Activated naive CD8-positive, alpha-beta T cell treated with anti-CD3 and anti-CD28 coated beads for 36 hours (primary cell): ENCODE data around the gene NOPCHAP1. TPM values are rescaled to one million over a fixed set of nuclear protein-coding genes. Genes with fewer than 3 reads are reported as not detected.

Experiments used
- DNase-seq: peaks from one replicate; pipeline ENCODE4 v3.0.0; 2021
- H3K27ac Mint-ChIP-seq: one replicate; pipeline ENCODE4 v1.8.0; 2022; ENCODE audit warnings: mild to moderate bottlenecking, moderate library complexity, mixed read lengths
- H3K27me3 Mint-ChIP-seq: one replicate; pipeline ENCODE4 v1.8.0; 2022; ENCODE audit warnings: mild to moderate bottlenecking, mixed read lengths
- H3K36me3 Mint-ChIP-seq: one replicate; pipeline ENCODE4 v1.8.0; 2021; ENCODE audit warnings: mild to moderate bottlenecking, mixed read lengths
- H3K4me1 Mint-ChIP-seq: one replicate; pipeline ENCODE4 v1.8.0; 2021; ENCODE audit warnings: mixed read lengths
- H3K4me3 Mint-ChIP-seq: one replicate; pipeline ENCODE4 v1.8.0; 2022; ENCODE audit warnings: mild to moderate bottlenecking, moderate library complexity, mixed read lengths
- H3K9me3 Mint-ChIP-seq: one replicate; pipeline ENCODE4 v1.8.0; 2022; ENCODE audit warnings: mixed read lengths
- total RNA-seq, 2 experiments: library from RNA; stranded (reverse); gene quantifications; one replicate each; pipeline ENCODE4 v1.2.3, GENCODE V29; 2021

The NOPCHAP1 gene
- total RNA-seq, 2 experiments from 2014 or later = 42.1 to 42.3 TPM

DNA sequence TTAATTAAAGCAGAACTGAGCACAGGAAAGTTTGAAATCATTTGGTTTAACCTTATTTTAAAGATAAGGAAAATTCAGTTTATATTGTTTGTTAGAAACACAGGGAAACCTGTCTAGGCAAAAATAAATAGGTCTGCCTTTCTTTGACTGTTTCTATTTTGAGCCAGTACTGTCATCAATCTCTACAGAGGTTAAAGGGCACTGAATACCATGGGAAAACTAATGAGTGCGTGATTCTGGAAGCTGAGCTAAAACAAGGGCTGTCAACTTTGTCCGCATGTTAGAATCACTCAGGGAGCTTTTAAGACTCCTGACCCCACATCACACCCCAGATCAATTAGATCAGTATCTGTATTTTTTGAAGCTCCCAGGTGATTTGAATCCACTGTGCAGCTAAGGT, 38.8 kb downstream of the NOPCHAP1 start:
- DNase-seq = no peak
- Mint-ChIP-seq H3K27ac (no peak overlapping the region), H3K36me3 (no peaks in the 10 kb centered on the region), H3K9me3 (no peaks in the 10 kb centered on the region), H3K4me1 (no peaks in the 10 kb centered on the region), H3K4me3 (no peak overlapping the region), H3K27me3 (no peaks in the 10 kb centered on the region)

DNA sequence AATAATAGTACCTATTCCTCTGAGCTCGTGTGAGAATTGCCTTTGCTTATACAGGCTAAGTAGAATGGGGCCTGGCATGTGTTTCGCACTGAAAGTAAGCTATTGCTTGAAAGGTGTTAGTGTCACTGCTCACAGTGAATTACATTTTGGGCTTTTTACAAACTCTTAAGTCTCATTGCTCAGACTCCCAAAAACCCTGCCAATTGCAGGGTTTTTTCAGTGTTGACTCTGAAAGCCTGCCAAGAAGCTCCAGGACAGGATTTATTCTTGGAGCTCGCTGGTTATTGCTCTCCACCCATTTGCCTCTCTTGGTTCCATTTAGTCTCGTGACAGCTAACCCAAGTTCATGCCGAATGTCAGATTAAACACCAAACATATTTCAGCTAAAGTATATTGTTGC, 39.8 kb downstream of the NOPCHAP1 start:
- no peaks in the 10 kb centered on the region for H3K27me3 Mint-ChIP-seq
- H3K9me3 Mint-ChIP-seq = peaks cover under 1% of the 10 kb centered on the region
- H3K27ac Mint-ChIP-seq = no peak overlapping the region
- no peak overlapping the region for H3K4me3 Mint-ChIP-seq
- H3K36me3 Mint-ChIP-seq = peaks cover under 1% of the 10 kb centered on the region
- DNase-seq = no peak
- peaks cover 2% of the 10 kb centered on the region for H3K4me1 Mint-ChIP-seq

DNA sequence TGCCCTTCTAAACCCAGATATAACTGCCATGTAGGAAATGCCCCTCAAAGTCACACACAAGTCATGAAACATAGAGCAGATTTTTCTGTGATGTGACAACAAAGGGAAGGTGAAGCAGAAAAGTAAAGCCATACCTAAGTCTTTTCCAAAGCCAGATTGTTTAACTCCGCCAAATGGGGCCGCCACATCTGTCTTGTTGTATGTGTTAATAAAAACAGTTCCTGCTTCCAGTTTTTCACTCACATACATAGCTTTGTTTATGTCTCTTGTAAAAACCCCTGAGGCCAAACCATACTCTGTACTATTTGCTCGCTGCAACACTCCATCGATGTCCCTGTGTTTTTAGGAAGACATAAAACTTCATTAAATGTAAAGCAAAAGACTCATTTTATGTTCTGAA, 40.3 kb downstream of the NOPCHAP1 start:
- peaks cover 5% of the 10 kb centered on the region for H3K36me3 Mint-ChIP-seq
- DNase-seq = no peak
- H3K4me1 Mint-ChIP-seq = peaks cover 7% of the 10 kb centered on the region
- H3K27me3 Mint-ChIP-seq = no peaks in the 10 kb centered on the region
- no peak overlapping the region for H3K27ac Mint-ChIP-seq
- no peak overlapping the region for H3K4me3 Mint-ChIP-seq
- H3K9me3 Mint-ChIP-seq = peaks cover 2% of the 10 kb centered on the region

- Mint-ChIP-seq H3K4me3 (peak overlapping the region; percentile 8), H3K27ac (peak overlapping the region; percentile 88), H3K36me3 (peaks cover 21% of the 10 kb centered on the region), H3K4me1 (peaks cover 31% of the 10 kb centered on the region), H3K9me3 (peaks cover 10% of the 10 kb centered on the region), H3K27me3 (no peaks in the 10 kb centered on the region)
- DNase-seq = no peak
Observed at GRCh38 chr12:105030820-105031807, 45.0 kb downstream of the NOPCHAP1 start.

- Mint-ChIP-seq H3K27ac (peak overlapping the region; percentile 87), H3K27me3 (no peaks in the 10 kb centered on the region), H3K4me3 (no peak overlapping the region), H3K4me1 (peaks cover 42% of the 10 kb centered on the region), H3K9me3 (peaks cover 10% of the 10 kb centered on the region), H3K36me3 (peaks cover 21% of the 10 kb centered on the region)
- no peak for DNase-seq
Observed at GRCh38 chr12:105032703-105033357, 46.7 kb downstream of the NOPCHAP1 start.

DNA sequence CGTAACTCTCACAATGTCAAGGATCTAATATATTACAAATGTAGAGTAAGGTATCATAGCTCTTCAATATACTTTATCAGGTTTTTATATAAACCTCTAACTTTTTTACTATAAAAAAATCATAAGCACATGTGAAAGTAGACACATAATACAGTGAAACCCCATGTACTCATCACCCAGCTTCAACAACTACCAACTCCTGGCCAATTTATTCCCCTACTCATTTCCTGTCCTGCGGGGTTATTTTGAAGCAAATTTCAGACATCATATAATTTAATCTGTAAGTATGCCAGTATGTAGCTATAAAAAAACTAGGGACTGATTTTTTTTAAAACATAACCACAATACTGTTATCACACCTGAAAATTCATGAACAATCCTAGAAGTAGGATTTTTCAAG, 47.7 kb downstream of the NOPCHAP1 start:
- Mint-ChIP-seq H3K27me3 (no peaks in the 10 kb centered on the region), H3K27ac (peak overlapping the region; percentile 87), H3K4me1 (peaks cover 48% of the 10 kb centered on the region), H3K4me3 (no peak overlapping the region), H3K9me3 (peaks cover 10% of the 10 kb centered on the region), H3K36me3 (peaks cover 27% of the 10 kb centered on the region)
- DNase-seq = no peak

Other genes starting within 250 kb of the NOPCHAP1 start
- gene SLC41A2, start 28.0 kb upstream of the NOPCHAP1 start, total RNA-seq = 1 to 10 TPM; 4.6 to 6.4 TPM
- gene ALDH1L2, start 98.1 kb downstream of the NOPCHAP1 start, total RNA-seq = 1 to 10 TPM; 4.8 to 5.9 TPM
- gene WASHC4, start 121.4 kb downstream of the NOPCHAP1 start, total RNA-seq = 10 to 100 TPM; 29.6 to 30.9 TPM
- 10 to 100 TPM; 12.0 to 13.4 TPM for gene APPL2, start 249.9 kb downstream of the NOPCHAP1 start, total RNA-seq